H1 (cell line): ENCODE measurements around the gene WNT3A. TPM values are rescaled to one million over a fixed set of nuclear protein-coding genes. Genes with fewer than 3 reads are reported as not detected.

Source experiments
- CTCF ChIA-PET: fragments of 300-600 bp; sonication (Branson Sonifier 250); formaldehyde crosslinking; loops from one replicate; lab custom pipeline; 2021; ENCODE audit not compliant: partially characterized antibody; lab: Charles Lee
- POLR2A ChIA-PET: fragments of 300-600 bp; sonication (Branson Sonifier 250); formaldehyde crosslinking; loops from one replicate; lab custom pipeline; 2021; ENCODE audit warnings: inconsistent platforms; ENCODE audit not compliant: partially characterized antibody; lab: Charles Lee
- DNase-seq, 2 experiments: peaks; one replicate each; pipeline versions ENCODE4 v3.0.0 to v3.0.0-alpha.2; 2010 to 2022; ENCODE audit warnings: low spot score in 2 of 2, low read depth in 1 of 2, mixed read lengths in 1 of 2
- FAIRE-seq: peaks from 2 replicates; lab custom pipeline; 2011; peaks lifted over from hg19 to GRCh38; lab: Jason Lieb, UNC
- H2AFZ ChIP-seq: 2 replicates; pipeline ENCODE4 v1.8.1; 2012; ENCODE audit warnings: low read length, inconsistent platforms
- H2AK5ac ChIP-seq: 2 replicates; pipeline ENCODE4 v1.6.1; 2013; ENCODE audit warnings: low read depth, low read length
- H2BK120ac ChIP-seq: replicated peaks from 2 replicates; pipeline ENCODE3; 2013; ENCODE audit warnings: low read depth, low read length, inconsistent platforms
- H2BK12ac ChIP-seq: 2 replicates; pipeline ENCODE4 v1.6.1; 2013; ENCODE audit warnings: low read depth, low read length
- H2BK15ac ChIP-seq: 2 replicates; pipeline ENCODE4 v1.6.1; 2013; ENCODE audit warnings: low read length
- H2BK20ac ChIP-seq: 2 replicates; pipeline ENCODE4 v1.6.1; 2013; ENCODE audit warnings: low read length
- H2BK5ac ChIP-seq: 2 replicates; pipeline ENCODE4 v1.6.1; 2013; ENCODE audit warnings: low read depth, low read length
- H3K14ac ChIP-seq: 2 replicates; pipeline ENCODE4 v1.6.1; 2013; ENCODE audit warnings: inconsistent platforms; ENCODE audit not compliant: insufficient read length
- H3K18ac ChIP-seq: 2 replicates; pipeline ENCODE4 v1.6.1; 2013; ENCODE audit warnings: low read length; ENCODE audit errors: extremely low read depth
- H3K23ac ChIP-seq: 2 replicates; pipeline ENCODE4 v1.6.1; 2013; ENCODE audit warnings: inconsistent platforms; ENCODE audit not compliant: insufficient read length
- H3K23me2 ChIP-seq: 2 replicates; pipeline ENCODE4 v1.6.1; 2013; ENCODE audit warnings: low read depth, low read length
- H3K27ac ChIP-seq: 2 replicates; pipeline ENCODE4 v1.6.1; 2011; ENCODE audit warnings: low read depth, low read length, inconsistent platforms
- H3K27me3 ChIP-seq, 4 experiments: replicated peaks in 1 of 4; 1 replicate in 1 of 4; 2 replicates in 3 of 4; pipeline versions ENCODE4 v1.6.1 to v1.8.1; 2011 to 2013; ENCODE audit warnings: low read length in 3 of 4, mild to moderate bottlenecking in 3 of 4, inconsistent platforms in 2 of 4, mixed read lengths in 2 of 4, moderate library complexity in 1 of 4; ENCODE audit not compliant: control insufficient read depth in 3 of 4, insufficient read depth in 3 of 4; ENCODE audit errors: extremely low read depth in 1 of 4
- H3K36me3 ChIP-seq, 4 experiments: 2 replicates each; pipeline versions ENCODE4 v1.6.1 to v1.8.1; 2011 to 2013; ENCODE audit warnings: mild to moderate bottlenecking in 4 of 4, low read length in 3 of 4, moderate library complexity in 2 of 4, control low read depth in 1 of 4, inconsistent platforms in 1 of 4; ENCODE audit not compliant: insufficient read depth in 4 of 4, control insufficient read depth in 2 of 4
- H3K4ac ChIP-seq: replicated peaks from 2 replicates; pipeline ENCODE3; 2013; ENCODE audit warnings: low read length, low read depth, mixed read lengths, inconsistent platforms; ENCODE audit not compliant: insufficient read length
- H3K4me1 ChIP-seq, 4 experiments: replicated peaks in 1 of 4; 1 replicate in 1 of 4; 2 replicates in 3 of 4; pipeline versions ENCODE4 v1.6.1 to v1.8.1; 2011 to 2013; ENCODE audit warnings: low read length in 3 of 4, inconsistent platforms in 2 of 4, mixed read lengths in 1 of 4; ENCODE audit not compliant: insufficient read depth in 4 of 4, control insufficient read depth in 3 of 4
- H3K4me2 ChIP-seq, 2 experiments: 2 replicates each; pipeline versions ENCODE4 v1.6.1 to v1.8.1; 2011 to 2013; ENCODE audit warnings: low read depth in 2 of 2, low read length in 2 of 2, control low read depth in 1 of 2, inconsistent platforms in 1 of 2, mild to moderate bottlenecking in 1 of 2; ENCODE audit not compliant: insufficient read depth in 1 of 2
- H3K4me3 ChIP-seq, 4 experiments: fragments of 200-600, 300-600 bp in 1 of 4; sonication (generic), shearing (Covaris generic), sonication (Bioruptor Twin) in 1 of 4; 2 replicates each; pipeline versions ENCODE4 v1.5.1 to v1.8.1; 2011 to 2016; ENCODE audit warnings: low read length in 4 of 4, low read depth in 3 of 4, control low read depth in 2 of 4, inconsistent platforms in 2 of 4, mild to moderate bottlenecking in 2 of 4, mixed read lengths in 1 of 4, moderate library complexity in 1 of 4; ENCODE audit not compliant: insufficient read depth in 2 of 4; ENCODE audit errors: extremely low read depth in 1 of 4
- H3K56ac ChIP-seq: replicated peaks from 2 replicates; pipeline ENCODE3; 2013; ENCODE audit warnings: low read depth, mild to moderate bottlenecking, mixed read lengths, low read length, inconsistent platforms; ENCODE audit not compliant: insufficient read length
- H3K79me1 ChIP-seq: 2 replicates; pipeline ENCODE4 v1.6.1; 2013; ENCODE audit warnings: low read depth, low read length, control low read depth
- H3K79me2 ChIP-seq, 2 experiments: 2 replicates each; pipeline versions ENCODE4 v1.6.1 to v1.8.1; 2012 to 2013; ENCODE audit warnings: low read length in 2 of 2, mild to moderate bottlenecking in 2 of 2, inconsistent platforms in 1 of 2; ENCODE audit not compliant: insufficient read depth in 2 of 2, control insufficient read depth in 1 of 2
- H3K9ac ChIP-seq, 4 experiments: replicated peaks in 1 of 4; 1 replicate in 1 of 4; 2 replicates in 3 of 4; pipeline versions ENCODE4 v1.6.1 to v1.8.1; 2011 to 2013; ENCODE audit warnings: low read depth in 3 of 4, low read length in 3 of 4, control low read depth in 2 of 4, mild to moderate bottlenecking in 2 of 4, moderate library complexity in 2 of 4, inconsistent platforms in 1 of 4; ENCODE audit errors: extremely low read depth in 1 of 4
- H3K9me3 ChIP-seq, 2 experiments: 2 replicates each; pipeline versions ENCODE4 v1.6.1 to v1.8.1; 2012 to 2013; ENCODE audit warnings: mild to moderate bottlenecking in 2 of 2, moderate library complexity in 2 of 2, control low read depth in 1 of 2, inconsistent platforms in 1 of 2, low read depth in 1 of 2, low read length in 1 of 2, mixed read lengths in 1 of 2; ENCODE audit not compliant: insufficient read depth in 2 of 2
- H4K20me1 ChIP-seq, 2 experiments: replicated peaks in 1 of 2; 2 replicates each; pipeline versions ENCODE3 to v1.8.1; 2011 to 2013; ENCODE audit warnings: inconsistent platforms in 2 of 2, low read length in 2 of 2, mild to moderate bottlenecking in 1 of 2; ENCODE audit not compliant: insufficient read depth in 2 of 2, control insufficient read depth in 1 of 2
- H4K5ac ChIP-seq: 2 replicates; pipeline ENCODE4 v1.6.1; 2013; ENCODE audit warnings: low read length, low read depth, mixed read lengths, inconsistent platforms; ENCODE audit not compliant: insufficient read length
- H4K8ac ChIP-seq: 2 replicates; pipeline ENCODE4 v1.8.0; 2013; ENCODE audit warnings: mild to moderate bottlenecking, moderate library complexity, low read length, inconsistent platforms; ENCODE audit not compliant: insufficient read depth; ENCODE audit errors: extremely low read depth
- H4K91ac ChIP-seq: replicated peaks from 2 replicates; pipeline ENCODE3; 2013; ENCODE audit warnings: low read length, mixed read lengths, inconsistent platforms; ENCODE audit not compliant: insufficient read length
- BCL11A ChIP-seq, 2 experiments: IDR thresholded peaks; one replicate each; pipeline ENCODE4 v1.6.1; 2011; ENCODE audit warnings: low read depth in 2 of 2, low read length in 2 of 2, mild to moderate bottlenecking in 2 of 2
- CHD1 ChIP-seq: IDR thresholded peaks from 2 replicates; pipeline ENCODE4 v1.6.1; 2012; ENCODE audit warnings: low read depth, low read length, improper control_type of control experiment
- CREB1 ChIP-seq: IDR thresholded peaks from 2 replicates; pipeline ENCODE4 v1.6.1; 2012; ENCODE audit warnings: inconsistent platforms
- CTCF ChIP-seq, 3 experiments: IDR thresholded peaks; 1 replicate in 2 of 3; 2 replicates in 1 of 3; pipeline versions ENCODE4 v1.5.1 to v1.6.1; 2011; ENCODE audit warnings: low read length in 3 of 3, mild to moderate bottlenecking in 3 of 3, inconsistent platforms in 2 of 3, low read depth in 1 of 3, moderate library complexity in 1 of 3; ENCODE audit not compliant: insufficient read depth in 1 of 3; ENCODE audit errors: control extremely low read depth in 1 of 3
- EGR1 ChIP-seq: IDR thresholded peaks from 2 replicates; pipeline ENCODE4 v1.6.1; 2011; ENCODE audit warnings: low read depth, low read length, borderline replicate concordance
- GTF2F1 ChIP-seq: IDR thresholded peaks from 2 replicates; pipeline ENCODE4 v1.6.1; 2012; ENCODE audit warnings: low read depth, low read length, improper control_type of control experiment, borderline replicate concordance
- HDAC2 ChIP-seq, 2 experiments: fragments of 300-600 bp in 1 of 2; sonication (generic) in 1 of 2; IDR thresholded peaks; 2 replicates each; pipeline ENCODE4 v1.6.1; 2011 to 2012; ENCODE audit warnings: low read depth in 2 of 2, low read length in 2 of 2, mild to moderate bottlenecking in 2 of 2, moderate library complexity in 2 of 2, borderline replicate concordance in 1 of 2, inconsistent platforms in 1 of 2
- KDM5A ChIP-seq: fragments of 200-600 bp; IDR thresholded peaks from 2 replicates; pipeline ENCODE4 v1.7.1; 2012; ENCODE audit warnings: mild to moderate bottlenecking, low read length, inconsistent platforms, mixed read lengths
- MAFK ChIP-seq: IDR thresholded peaks from 2 replicates; pipeline ENCODE4 v1.6.1; 2012; ENCODE audit warnings: low read depth, mild to moderate bottlenecking, improper control_type of control experiment, low read length
- RAD21 ChIP-seq, 2 experiments: IDR thresholded peaks in 1 of 2; conservative IDR thresholded peaks in 1 of 2; 2 replicates each; pipeline ENCODE4 v1.6.1; 2011; ENCODE audit warnings: low read depth in 2 of 2, low read length in 2 of 2, improper control_type of control experiment in 1 of 2, inconsistent platforms in 1 of 2, mild to moderate bottlenecking in 1 of 2, moderate library complexity in 1 of 2
- TBP ChIP-seq: IDR thresholded peaks from 2 replicates; pipeline ENCODE4 v1.6.1; 2011; ENCODE audit warnings: low read depth, low read length, improper control_type of control experiment
- WGBS, 2 experiments: shearing (Covaris generic) in 1 of 2; methylation state at CpG; one replicate each; pipeline versions ENCODE4 v1.1.6 to v1.1.7; 2013 to 2015; ENCODE audit warnings: low lambda C conversion rate in 2 of 2, mixed read lengths in 2 of 2, inconsistent platforms in 1 of 2, low coverage in 1 of 2, missing lambda C conversion rate in 1 of 2; ENCODE audit not compliant: insufficient replicate concordance in 2 of 2, insufficient coverage in 1 of 2, insufficient read length in 1 of 2; ENCODE audit errors: extremely low coverage in 1 of 2, missing lambda C conversion rate in 1 of 2; 5-methylcytosine and 5-hydroxymethylcytosine counted together
- polyA plus RNA-seq, 7 experiments: library from polyadenylated mRNA; depleted of rRNA in 3 of 7; stranded (reverse) in 5 of 7; unstranded in 2 of 7; fragments of >200 nt in 5 of 7; fragments of 200-250 nt in 2 of 7; gene quantifications; 1 replicate in 5 of 7; 2 replicates in 1 of 7; 4 replicates in 1 of 7; pipeline versions ENCODE4 v1.2.1 to v1.2.3, GENCODE V29; 2011 to 2013; ENCODE audit warnings: missing spikeins in 2 of 7, mixed read lengths in 2 of 7
- total RNA-seq: library from RNA; stranded (reverse); fragmentation: NEBNext Ultra II Directional; extraction: Animal tissue kit (Norgen Biotek cat#: 25700); gene quantifications from 2 replicates; pipeline ENCODE4 v1.2.1, GENCODE V29; 2021

WNT3A gene
- total and polyA plus RNA-seq, 2 of the 8 experiments (the other 6 are each of a cell fraction or from before 2014, with no cell fraction given): 0.08 to 0.19 TPM

DNA sequence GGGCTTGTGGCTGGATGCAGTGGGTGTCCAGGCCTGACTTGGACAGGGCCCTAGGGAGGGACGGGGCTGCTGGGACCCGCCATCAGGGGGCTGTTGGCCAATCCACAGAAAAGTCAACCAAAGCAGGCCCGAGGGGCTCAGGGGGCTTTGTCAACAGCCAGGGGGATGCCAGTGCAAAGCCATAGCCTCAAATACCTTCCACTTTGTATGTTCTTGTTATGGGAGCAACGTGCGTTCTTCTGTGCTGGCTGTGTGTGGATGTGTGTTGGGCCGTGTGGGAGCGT, 40.3 kb downstream of the WNT3A start:
- CTCF ChIA-PET: interaction anchor here (1.8 kb wide), 1 partner anchor 48 kb away, joined by 7 read pairs; no protein-coding TSS in a partner anchor
- POLR2A ChIA-PET: no interaction called here
- Histone ChIP-seq H2BK15ac (no peak overlapping the region), H2BK20ac (no peak overlapping the region), H2AK5ac (no peak overlapping the region), H3K23ac (no peak overlapping the region), H3K27me3 (peaks cover 2 to 27% (median 13%) of the 10 kb centered on the region in 4 experiments; a peak in 6 of 7 replicates), H2BK120ac (no peak overlapping the region), H3K4me2 (no peak overlapping the region), H3K79me1 (no peaks in the 10 kb centered on the region), H3K18ac (no peak overlapping the region), H4K91ac (no peak overlapping the region), H3K56ac (no peak overlapping the region), H2BK12ac (no peak overlapping the region), H4K8ac (no peak overlapping the region), H3K36me3 (no peaks in the 10 kb centered on the region), H3K4ac (no peak overlapping the region), H4K5ac (no peak overlapping the region), H3K4me1 (peaks cover 0 to 11% (median 3%) of the 10 kb centered on the region in 4 experiments; a peak in 4 of 7 replicates), H2AFZ (no peak overlapping the region), H3K23me2 (peaks cover 16% of the 10 kb centered on the region), H3K9me3 (no peaks in the 10 kb centered on the region), H3K14ac (no peak overlapping the region), H3K79me2 (no peaks in the 10 kb centered on the region), H4K20me1 (peaks cover 2 to 14% of the 10 kb centered on the region in 2 experiments), H2BK5ac (no peak overlapping the region), H3K4me3 (no peak overlapping the region), H3K27ac (no peak overlapping the region), H3K9ac (no peak overlapping the region)
- DNase-seq (no peak), FAIRE-seq (no peak)
- WGBS, 2 experiments: 93% methylated on average over 7 of the region's 7 CpGs; no CpG with 5 or more reads in 1 of the 2 experiments
- TF ChIP-seq HDAC2 (IDR thresholded peaks at IDR 0.05; ENCODE audit: borderline replicate concordance in 1 of 2, low read depth in 2 of 2, low read length in 2 of 2) (no peak), RAD21 (IDR thresholded peaks at IDR 0.05 in 1 of 2, conservative IDR thresholded peaks at IDR 0.05 in 1 of 2; ENCODE audit: low read depth in 2 of 2, low read length in 2 of 2) (no peak), GTF2F1 (no peak), CREB1 (no peak), CTCF (IDR thresholded peaks at IDR 0.05; ENCODE audit: control extremely low read depth in 1 of 3, insufficient read depth in 1 of 3, low read depth in 1 of 3, low read length in 3 of 3) (no peak), KDM5A (no peak), MAFK (no peak), CHD1 (no peak), TBP (no peak), BCL11A (IDR thresholded peaks at IDR 0.05; ENCODE audit: low read depth in 2 of 2, low read length in 2 of 2) (no peak), EGR1 (no peak)
